ENCODE measurements around the gene SERPINE2. TPM values are rescaled to one million over a fixed set of nuclear protein-coding genes. Genes with fewer than 3 reads are reported as not detected.

Gene SERPINE2
- total RNA-seq, 4 donors from 2014 or later = 7.0 to 16.5 (median 10.0) TPM

GRCh38 chr2:223991611-223992010, 47.5 kb downstream of the SERPINE2 start:
- no peaks in the 10 kb centered on the region for H3K27me3 ChIP-seq
- TF ChIP-seq POLR2A (IDR thresholded peaks at IDR 0.05) (no peak), EP300 (IDR thresholded peaks at IDR 0.05) (no peak), POLR2AphosphoS5 (IDR thresholded peaks at IDR 0.05) (no peak), CTCF (IDR thresholded peaks at IDR 0.05) (no peak)
- H3K4me3 ChIP-seq = no peak overlapping the region
- H3K27ac ChIP-seq = no peak overlapping the region
- H3K9me3 ChIP-seq = no peaks in the 10 kb centered on the region
- DNase-seq (ENCODE audit: low spot score in 2 of 2) = no peak
- no peaks in the 10 kb centered on the region for H3K36me3 ChIP-seq
- H3K4me1 ChIP-seq = no peaks in the 10 kb centered on the region
- 77% methylated on average over 12 of the region's 12 CpGs for WGBS

DNA sequence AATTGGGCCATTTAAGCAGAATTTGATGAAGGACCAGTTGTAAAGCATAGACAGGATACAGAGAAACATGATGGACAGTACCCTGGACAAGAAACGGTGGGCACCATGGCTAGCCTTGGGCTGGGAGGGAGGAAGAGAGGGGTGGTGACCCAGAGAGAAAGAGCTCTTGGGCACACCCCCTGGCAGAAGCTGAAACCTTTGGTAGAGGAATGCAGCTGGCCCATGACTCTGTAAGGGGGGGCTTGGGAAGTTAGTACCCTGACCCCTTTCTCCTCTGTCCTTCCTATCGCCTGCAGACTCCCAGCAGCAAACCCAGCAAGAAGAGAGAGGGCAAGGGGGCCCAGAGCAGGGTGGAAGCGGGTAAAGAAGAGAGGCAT, 49.2 kb downstream of the SERPINE2 start:
- Histone ChIP-seq H3K9me3 (no peaks in the 10 kb centered on the region), H3K4me3 (no peak overlapping the region), H3K36me3 (no peaks in the 10 kb centered on the region), H3K4me1 (no peaks in the 10 kb centered on the region), H3K27ac (no peak overlapping the region), H3K27me3 (peaks cover 5% of the 10 kb centered on the region)
- no peak for TF ChIP-seq POLR2A (IDR thresholded peaks at IDR 0.05)
- no peak for TF ChIP-seq CTCF (IDR thresholded peaks at IDR 0.05)
- TF ChIP-seq POLR2AphosphoS5 (IDR thresholded peaks at IDR 0.05) = no peak
- TF ChIP-seq EP300 (IDR thresholded peaks at IDR 0.05) = no peak
- no peak for DNase-seq (ENCODE audit: low spot score in 2 of 2)
- 78% methylated on average over 3 of the region's 3 CpGs for WGBS

DNA sequence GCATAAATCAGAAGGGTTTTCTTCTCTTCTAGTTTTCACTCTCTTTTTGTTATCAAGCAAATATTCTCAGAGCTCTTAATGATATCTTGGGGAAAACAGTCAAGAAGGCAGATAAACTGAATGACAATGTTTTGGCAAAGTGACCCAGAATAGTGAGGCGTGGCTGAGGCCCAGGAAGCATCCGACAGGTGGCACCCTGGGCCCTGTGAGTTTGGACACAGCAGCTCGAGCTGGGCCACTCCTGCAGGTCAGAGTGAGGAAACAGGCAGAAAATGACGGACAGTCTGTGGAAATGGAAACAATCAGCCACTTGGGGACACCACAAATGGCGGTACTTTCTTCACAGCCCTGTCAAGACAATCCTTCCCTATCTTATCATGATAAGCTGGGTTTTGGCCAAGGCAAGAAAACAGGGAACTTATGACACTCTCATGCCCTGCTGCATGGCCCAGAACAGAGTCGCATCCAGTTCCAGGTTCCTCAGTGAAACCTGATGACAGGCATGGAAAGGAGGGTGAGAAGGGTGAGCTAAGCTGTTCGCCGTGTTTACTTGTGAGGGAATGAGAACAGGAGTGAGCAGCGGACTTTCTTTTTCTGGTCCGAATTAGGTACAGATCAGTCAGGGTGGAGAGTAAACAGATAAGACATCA, 49.8 kb downstream of the SERPINE2 start:
- no peak overlapping the region for H3K27ac ChIP-seq
- no peaks in the 10 kb centered on the region for H3K4me1 ChIP-seq
- DNase-seq (ENCODE audit: low spot score in 2 of 2) = no peak
- no peak overlapping the region for H3K4me3 ChIP-seq
- TF ChIP-seq POLR2AphosphoS5 (IDR thresholded peaks at IDR 0.05) (no peak), CTCF (IDR thresholded peaks at IDR 0.05) (no peak), POLR2A (IDR thresholded peaks at IDR 0.05) (no peak), EP300 (IDR thresholded peaks at IDR 0.05) (no peak)
- peaks cover 5% of the 10 kb centered on the region for H3K27me3 ChIP-seq
- H3K36me3 ChIP-seq = no peaks in the 10 kb centered on the region
- WGBS = 84% methylated on average over 10 of the region's 10 CpGs
- H3K9me3 ChIP-seq = no peaks in the 10 kb centered on the region

- WGBS = 83% methylated on average over 1 of the region's 1 CpG
- peaks cover 3% of the 10 kb centered on the region for H3K27me3 ChIP-seq
- no peak overlapping the region for H3K4me3 ChIP-seq
- TF ChIP-seq POLR2AphosphoS5 (IDR thresholded peaks at IDR 0.05) = no peak
- TF ChIP-seq CTCF (IDR thresholded peaks at IDR 0.05) = no peak
- no peak for TF ChIP-seq EP300 (IDR thresholded peaks at IDR 0.05)
- no peak for TF ChIP-seq POLR2A (IDR thresholded peaks at IDR 0.05)
- no peaks in the 10 kb centered on the region for H3K36me3 ChIP-seq
- no peak for DNase-seq (ENCODE audit: low spot score in 2 of 2)
- H3K27ac ChIP-seq = no peak overlapping the region
- H3K9me3 ChIP-seq = no peaks in the 10 kb centered on the region
- no peaks in the 10 kb centered on the region for H3K4me1 ChIP-seq
Measured at GRCh38 chr2:223981241-223981640, 57.8 kb downstream of the SERPINE2 start.

GRCh38 chr2:223980803-223981202, 58.3 kb downstream of the SERPINE2 start:
- no peaks in the 10 kb centered on the region for H3K4me1 ChIP-seq
- H3K36me3 ChIP-seq = no peaks in the 10 kb centered on the region
- 83% methylated on average over 4 of the region's 4 CpGs for WGBS
- no peaks in the 10 kb centered on the region for H3K9me3 ChIP-seq
- no peaks in the 10 kb centered on the region for H3K27me3 ChIP-seq
- H3K4me3 ChIP-seq = no peak overlapping the region
- TF ChIP-seq POLR2AphosphoS5 (IDR thresholded peaks at IDR 0.05) (no peak), POLR2A (IDR thresholded peaks at IDR 0.05) (no peak), CTCF (IDR thresholded peaks at IDR 0.05) (no peak), EP300 (IDR thresholded peaks at IDR 0.05) (no peak)
- no peak for DNase-seq (ENCODE audit: low spot score in 2 of 2)
- no peak overlapping the region for H3K27ac ChIP-seq
